RWPE2 (cell line): ENCODE data around the gene PRLR.

Experiments
- ATAC-seq: fragments of 200-7000 bp; cut with Tn5 transposase; 3 replicates; pipeline ENCODE4 v1.9.1; 2021; ENCODE audit warnings: low read depth
- DNase-seq: peaks from one replicate; pipeline ENCODE4 v3.0.0-alpha.2; 2020; ENCODE audit warnings: low spot score
- H3K27ac ChIP-seq: fragments of 450-650 bp; 2 replicates; pipeline ENCODE4 v1.5.1; 2017; ENCODE audit warnings: mild to moderate bottlenecking; ENCODE audit not compliant: poor library complexity, severe bottlenecking
- H3K27me3 ChIP-seq: fragments of 250-450 bp; sonication (Bioruptor Pico); 2 replicates; pipeline ENCODE4 v1.5.1; 2021; ENCODE audit warnings: mild to moderate bottlenecking, moderate library complexity; ENCODE audit not compliant: insufficient read depth, poor library complexity, severe bottlenecking
- H3K36me3 ChIP-seq: fragments of 250-450 bp; sonication (Bioruptor Pico); 2 replicates; pipeline ENCODE4 v1.5.1; 2020; ENCODE audit warnings: low read depth, mild to moderate bottlenecking, moderate library complexity
- H3K4me1 ChIP-seq: fragments of 250-450 bp; sonication (Bioruptor Pico); 2 replicates; pipeline ENCODE4 v1.5.1; 2021; ENCODE audit warnings: mild to moderate bottlenecking, moderate library complexity; ENCODE audit not compliant: insufficient read depth, poor library complexity, severe bottlenecking
- H3K4me3 ChIP-seq: fragments of 250-450 bp; sonication (Bioruptor Pico); 2 replicates; pipeline ENCODE4 v1.5.1; 2021; ENCODE audit warnings: mild to moderate bottlenecking, moderate library complexity; ENCODE audit not compliant: severe bottlenecking
- H3K9me3 ChIP-seq: fragments of 250-450 bp; sonication (Bioruptor Pico); 2 replicates; pipeline ENCODE4 v1.5.1; 2021; ENCODE audit warnings: mild to moderate bottlenecking, moderate library complexity; ENCODE audit not compliant: severe bottlenecking
- TF ChIP-seq, protein P1 (sequence below): fragments of 450-650 bp; IDR thresholded peaks from one replicate; pipeline ENCODE4 v1.5.1; 2017; ENCODE audit warnings: mild to moderate bottlenecking, moderate library complexity; ENCODE audit not compliant: poor library complexity, severe bottlenecking

The PRLR gene

DNA sequence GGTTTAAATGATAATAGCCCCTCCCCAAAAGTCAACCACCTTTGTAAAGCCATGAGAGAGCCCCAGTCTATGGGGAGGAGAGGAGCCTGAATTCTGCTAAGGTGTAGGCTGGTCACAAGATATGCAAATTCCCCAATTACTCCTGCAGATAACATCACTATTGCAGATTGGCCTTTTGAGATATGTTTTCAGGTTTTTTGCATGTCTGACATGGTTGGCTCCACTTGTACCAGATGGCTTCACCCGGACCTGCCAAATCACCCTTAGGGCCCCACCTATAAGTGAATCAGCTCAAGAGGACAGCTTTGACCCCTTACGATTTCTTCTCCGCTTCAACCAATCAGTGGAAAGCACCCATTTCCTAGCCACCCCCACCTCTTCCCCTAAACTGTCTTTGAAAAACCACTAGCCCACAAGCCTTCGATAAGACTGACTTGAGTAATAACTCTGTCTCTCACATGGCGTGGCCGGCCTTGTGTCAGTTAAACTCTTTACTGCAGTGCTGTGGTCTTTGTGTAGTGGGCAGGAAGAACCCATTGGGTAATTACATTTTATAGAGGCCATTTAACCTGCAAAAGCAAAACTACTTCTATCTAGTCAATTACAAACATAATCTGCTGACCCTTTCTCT, 69.7 kb downstream of the PRLR start:
- no peaks in the 10 kb centered on the region for H3K9me3 ChIP-seq
- DNase-seq (no peak), ATAC-seq (no peak)
- H3K4me1 ChIP-seq: no peaks in the 10 kb centered on the region
- H3K36me3 ChIP-seq: no peaks in the 10 kb centered on the region
- H3K4me3 ChIP-seq: no peak overlapping the region
- TF ChIP-seq, protein P1, sequence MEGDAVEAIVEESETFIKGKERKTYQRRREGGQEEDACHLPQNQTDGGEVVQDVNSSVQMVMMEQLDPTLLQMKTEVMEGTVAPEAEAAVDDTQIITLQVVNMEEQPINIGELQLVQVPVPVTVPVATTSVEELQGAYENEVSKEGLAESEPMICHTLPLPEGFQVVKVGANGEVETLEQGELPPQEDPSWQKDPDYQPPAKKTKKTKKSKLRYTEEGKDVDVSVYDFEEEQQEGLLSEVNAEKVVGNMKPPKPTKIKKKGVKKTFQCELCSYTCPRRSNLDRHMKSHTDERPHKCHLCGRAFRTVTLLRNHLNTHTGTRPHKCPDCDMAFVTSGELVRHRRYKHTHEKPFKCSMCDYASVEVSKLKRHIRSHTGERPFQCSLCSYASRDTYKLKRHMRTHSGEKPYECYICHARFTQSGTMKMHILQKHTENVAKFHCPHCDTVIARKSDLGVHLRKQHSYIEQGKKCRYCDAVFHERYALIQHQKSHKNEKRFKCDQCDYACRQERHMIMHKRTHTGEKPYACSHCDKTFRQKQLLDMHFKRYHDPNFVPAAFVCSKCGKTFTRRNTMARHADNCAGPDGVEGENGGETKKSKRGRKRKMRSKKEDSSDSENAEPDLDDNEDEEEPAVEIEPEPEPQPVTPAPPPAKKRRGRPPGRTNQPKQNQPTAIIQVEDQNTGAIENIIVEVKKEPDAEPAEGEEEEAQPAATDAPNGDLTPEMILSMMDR: no peak
- no peak overlapping the region for H3K27ac ChIP-seq
- H3K27me3 ChIP-seq: peaks cover 7% of the 10 kb centered on the region

DNA sequence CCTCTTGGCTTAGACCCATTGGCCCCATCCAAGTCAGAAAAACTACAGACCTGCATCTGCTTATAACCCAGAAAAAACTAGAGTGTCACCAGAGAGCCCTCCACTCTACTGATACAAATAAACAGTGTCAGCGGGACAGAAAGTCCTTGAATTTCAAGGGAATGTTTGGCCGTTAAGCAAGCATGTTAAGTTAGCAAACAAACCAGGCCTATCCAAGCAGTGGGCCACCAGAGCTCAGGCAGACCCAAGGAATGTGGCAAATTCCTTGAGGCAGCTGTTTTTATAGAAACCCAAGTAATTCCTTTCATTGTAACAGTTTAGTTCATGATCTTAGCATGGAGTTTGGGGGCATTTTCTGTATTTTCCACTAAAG, 70.9 kb downstream of the PRLR start:
- no peaks in the 10 kb centered on the region for H3K36me3 ChIP-seq
- H3K27me3 ChIP-seq: peaks cover 8% of the 10 kb centered on the region
- TF ChIP-seq, protein P1: no peak
- no peak overlapping the region for H3K27ac ChIP-seq
- no peak overlapping the region for H3K4me3 ChIP-seq
- DNase-seq: no peak
- H3K4me1 ChIP-seq: no peaks in the 10 kb centered on the region
- H3K9me3 ChIP-seq: no peaks in the 10 kb centered on the region
- no peak for ATAC-seq

DNA sequence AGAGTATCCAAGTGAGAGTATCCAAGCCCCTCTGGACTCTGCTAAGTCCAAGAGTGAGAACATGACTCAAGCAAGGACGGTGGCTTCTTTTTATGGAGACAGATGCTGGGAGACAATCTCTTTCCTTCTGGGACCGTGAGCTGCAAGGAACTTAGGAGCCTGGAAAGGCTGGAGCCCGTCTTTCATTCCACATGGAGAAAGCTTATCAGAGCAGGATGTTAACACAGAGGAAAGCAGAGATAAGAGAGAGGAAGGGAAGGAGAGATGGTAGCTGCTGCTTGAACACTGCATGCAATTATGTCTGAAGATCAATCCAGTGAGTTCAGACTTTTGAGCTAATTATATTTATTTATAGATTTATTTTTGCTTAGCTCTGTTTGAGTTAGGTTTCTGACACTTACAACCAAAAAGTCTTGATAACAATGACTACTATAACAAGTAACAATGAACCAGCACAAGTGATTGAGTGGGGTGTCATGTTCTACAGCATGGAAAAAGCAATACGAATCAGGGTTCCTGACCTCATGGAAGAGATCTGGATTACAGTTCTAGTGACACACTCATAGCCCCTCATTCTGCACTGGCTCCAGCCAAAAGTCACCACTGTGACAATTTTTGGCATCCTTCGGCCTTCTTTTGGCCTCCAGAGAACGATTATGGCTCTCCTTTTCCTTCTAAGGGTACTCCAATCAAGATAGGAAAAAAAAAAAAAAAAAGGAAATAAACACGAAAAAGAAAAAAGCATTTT, 71.5 kb downstream of the PRLR start:
- H3K4me1 ChIP-seq: no peaks in the 10 kb centered on the region
- ATAC-seq: no peak

DNA sequence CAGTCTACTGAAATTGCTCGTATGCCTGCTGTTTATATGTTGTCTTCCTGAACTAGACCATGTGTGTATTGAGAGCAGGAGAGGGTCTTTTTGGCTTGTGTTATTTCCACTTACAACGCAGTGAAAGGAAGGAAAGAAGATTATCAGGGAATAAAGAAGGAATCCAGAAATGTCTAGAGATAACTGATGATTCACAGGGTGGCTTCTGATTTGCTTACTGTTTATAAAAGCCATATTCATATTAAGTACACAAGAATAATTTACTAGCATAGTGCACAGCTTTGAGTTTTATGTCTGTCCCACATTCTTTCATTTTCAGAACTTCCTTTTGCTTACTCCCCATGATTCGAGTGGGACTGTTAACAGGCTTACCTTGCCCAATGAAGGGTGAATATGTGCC, 72.1 kb downstream of the PRLR start:
- peaks cover 4% of the 10 kb centered on the region for H3K27me3 ChIP-seq
- TF ChIP-seq, protein P1: no peak
- no peak; the same call in 2 of the 3 replicates for ATAC-seq
- H3K9me3 ChIP-seq: no peaks in the 10 kb centered on the region
- no peaks in the 10 kb centered on the region for H3K4me1 ChIP-seq
- no peak for DNase-seq
- H3K4me3 ChIP-seq: no peak overlapping the region
- no peak overlapping the region for H3K27ac ChIP-seq
- H3K36me3 ChIP-seq: no peaks in the 10 kb centered on the region

More for the DNA sequence above, 71.5 kb downstream of the PRLR start:
- TF ChIP-seq, protein P1: no peak
- Histone ChIP-seq H3K27me3 (peaks cover 4% of the 10 kb centered on the region), H3K36me3 (no peaks in the 10 kb centered on the region), H3K4me3 (no peak overlapping the region), H3K27ac (no peak overlapping the region), H3K9me3 (no peaks in the 10 kb centered on the region)
- no peak for DNase-seq
